T-helper 2 cell treated with Interferon-gamma antibody and Interleukin-4, amounts not matched to agents 100 ng/mL and 5 ng/mL, for 36 hours (primary cell): Measurements from ENCODE around the gene MCM5. TPM values are rescaled to one million over a fixed set of nuclear protein-coding genes. Genes with fewer than 3 reads are reported as not detected.
"Not testable (repeated sequence)": the region's sequence is repeated elsewhere in the genome, so short reads cannot be mapped to it uniquely, and the experiment has no call there.

ENCODE experiments used
- intact Hi-C: fragments of 100-400 bp; cut with micrococcal nuclease; formaldehyde crosslinking; loops from one replicate; pipeline ENCODE4 v1.15.1; 2023
- total RNA-seq: library from RNA; stranded (reverse); gene quantifications from 2 replicates; pipeline ENCODE4 v1.2.3, GENCODE V29; 2022

MCM5 gene
- 273 and 281 TPM in 2 replicates for total RNA-seq

DNA sequence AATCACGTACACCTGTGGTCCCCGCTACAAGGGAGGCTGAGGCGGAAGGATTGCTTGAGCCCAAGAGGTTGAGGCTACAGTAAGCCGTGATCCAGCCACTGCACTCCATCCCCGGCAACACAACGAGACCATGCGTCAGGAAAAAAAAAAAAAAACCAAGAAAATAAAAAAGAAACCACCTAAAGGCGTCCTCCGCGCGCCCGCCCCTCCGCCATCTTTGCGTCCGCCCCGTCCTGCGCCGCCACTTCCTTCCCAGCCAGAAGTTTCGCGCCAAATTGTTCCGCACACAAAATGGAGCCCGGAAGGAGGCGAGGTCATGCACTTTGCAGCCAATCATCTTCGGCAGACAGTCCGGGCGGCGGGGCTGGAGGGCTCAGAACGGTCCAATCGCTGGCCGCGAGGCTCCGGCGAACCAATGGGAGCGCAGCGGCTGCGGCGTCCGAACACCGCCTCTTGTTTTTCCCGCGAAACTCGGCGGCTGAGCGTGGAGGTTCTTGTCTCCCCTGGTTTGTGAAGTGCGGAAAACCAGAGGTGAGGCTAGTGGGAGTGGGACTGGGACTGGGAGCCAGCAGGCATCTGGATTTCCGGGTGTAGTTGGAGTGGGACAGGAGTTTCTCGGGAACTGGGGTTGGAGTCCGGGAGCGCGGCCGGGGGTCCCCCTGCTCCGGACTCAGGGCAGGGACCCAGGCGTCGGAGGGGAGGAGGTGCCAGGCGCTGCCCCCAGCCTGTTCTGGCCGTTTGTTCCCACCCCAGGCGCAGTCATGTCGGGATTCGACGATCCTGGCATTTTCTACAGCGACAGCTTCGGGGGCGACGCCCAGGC, at the start of gene MCM5:
Gene MCM5, plus strand, starts transcription at position 463 of the 823 bp plus-strand sequence. Its CDS starts 299 bp downstream, at position 762.
- intact Hi-C loops, result loop anchor here (2.0 kb wide), 1 partner anchor 49 kb away; no protein-coding TSS in a partner anchor

DNA sequence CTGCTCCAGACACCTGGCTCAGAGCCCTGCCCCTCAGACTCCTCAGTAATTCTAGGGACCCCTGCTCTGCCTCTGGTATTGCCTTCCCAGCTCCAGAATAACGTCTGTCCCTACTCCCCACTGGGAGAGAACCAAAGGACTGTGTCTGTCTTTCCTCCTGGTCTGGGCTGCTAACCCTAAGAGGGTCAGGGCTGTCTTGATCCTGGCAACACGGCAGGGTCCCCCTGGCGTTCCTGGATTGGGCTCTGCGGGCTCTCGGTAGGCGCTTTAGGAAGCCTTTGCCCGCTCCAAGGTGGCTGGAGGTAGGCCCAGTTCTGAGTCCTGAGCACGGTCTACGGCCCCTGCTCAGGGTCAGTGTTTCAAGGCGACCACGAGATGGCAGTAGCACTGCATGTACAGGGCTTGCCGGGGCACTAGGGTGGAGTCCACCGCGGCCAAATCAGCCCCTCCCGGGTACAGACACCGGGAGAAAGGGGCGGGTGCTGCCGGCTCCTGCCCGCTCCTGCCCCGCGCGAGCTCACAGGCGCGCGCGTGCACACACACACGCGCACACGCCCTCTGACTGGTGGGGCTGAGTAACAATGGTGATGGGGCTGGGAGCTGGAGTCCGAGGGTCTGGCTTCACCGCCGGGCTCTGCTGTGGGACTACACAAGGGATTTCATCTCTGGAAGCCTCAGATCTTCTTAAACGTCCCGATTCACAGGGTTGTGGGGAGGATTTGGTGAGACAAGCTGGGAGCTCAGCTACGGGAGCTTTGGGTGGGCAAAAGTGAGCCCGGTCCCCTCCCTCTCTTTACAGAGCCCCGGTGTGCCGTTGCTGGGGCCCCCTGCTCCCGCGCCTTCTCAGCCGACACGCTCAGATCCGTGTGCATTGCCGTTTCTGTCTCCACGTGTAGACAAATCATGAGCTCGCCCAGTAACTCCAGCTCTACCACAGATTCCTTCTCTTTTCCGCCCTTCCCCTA, 49.1 kb upstream of the MCM5 start:
- intact Hi-C loops, result loop anchor here (1.0 to 2.0 kb wide), 4 partner anchors 50 to 570 kb away; partner anchors contain the start of gene MCM5

GRCh38 chr22:35352214-35353111, 47.5 kb upstream of the MCM5 start:
- intact Hi-C loops, result no loop called here

GRCh38 chr22:35353318-35353717, 46.6 kb upstream of the MCM5 start:
- intact Hi-C loops, result no loop called here

- intact Hi-C loops, result no loop called here
Observed at GRCh38 chr22:35354068-35354467, 45.9 kb upstream of the MCM5 start.

DNA sequence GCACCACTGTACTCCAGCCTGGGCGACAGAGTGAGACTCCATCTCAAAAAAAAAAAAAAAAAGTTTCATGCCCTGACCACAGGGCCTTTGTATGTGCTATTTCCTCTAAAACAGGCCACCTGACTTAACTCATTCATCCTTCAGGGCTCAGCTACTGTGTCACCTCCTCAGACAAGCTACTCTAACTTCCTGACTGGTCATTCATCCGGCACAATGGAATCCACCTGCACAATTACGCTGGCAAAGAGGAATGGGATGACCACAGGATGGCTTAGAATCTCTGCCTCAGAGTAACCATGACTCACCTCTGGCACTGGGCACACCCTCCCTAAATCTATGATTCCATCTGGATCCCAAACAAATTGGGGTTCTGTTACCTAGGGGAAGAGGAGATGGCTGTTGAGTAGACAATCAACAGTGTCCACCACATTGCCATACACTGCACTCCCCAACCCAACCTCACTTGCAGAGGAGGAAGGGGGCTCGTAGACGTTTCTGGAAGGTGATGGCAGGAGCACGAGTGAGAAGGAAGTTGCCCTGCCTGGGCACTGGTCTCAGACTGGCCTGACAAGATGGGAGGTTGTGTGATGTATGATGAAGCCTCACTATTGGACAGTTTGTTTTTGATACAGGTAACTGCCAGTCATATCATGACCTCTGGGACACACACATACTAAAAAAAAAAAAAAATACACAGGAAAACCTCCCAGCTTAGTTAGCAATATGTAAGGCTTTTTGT, 41.9 kb upstream of the MCM5 start:
- intact Hi-C loops, result no loop called here

- intact Hi-C loops, result no loop called here
Observed at GRCh38 chr22:35359380-35360065, 40.4 kb upstream of the MCM5 start.

DNA sequence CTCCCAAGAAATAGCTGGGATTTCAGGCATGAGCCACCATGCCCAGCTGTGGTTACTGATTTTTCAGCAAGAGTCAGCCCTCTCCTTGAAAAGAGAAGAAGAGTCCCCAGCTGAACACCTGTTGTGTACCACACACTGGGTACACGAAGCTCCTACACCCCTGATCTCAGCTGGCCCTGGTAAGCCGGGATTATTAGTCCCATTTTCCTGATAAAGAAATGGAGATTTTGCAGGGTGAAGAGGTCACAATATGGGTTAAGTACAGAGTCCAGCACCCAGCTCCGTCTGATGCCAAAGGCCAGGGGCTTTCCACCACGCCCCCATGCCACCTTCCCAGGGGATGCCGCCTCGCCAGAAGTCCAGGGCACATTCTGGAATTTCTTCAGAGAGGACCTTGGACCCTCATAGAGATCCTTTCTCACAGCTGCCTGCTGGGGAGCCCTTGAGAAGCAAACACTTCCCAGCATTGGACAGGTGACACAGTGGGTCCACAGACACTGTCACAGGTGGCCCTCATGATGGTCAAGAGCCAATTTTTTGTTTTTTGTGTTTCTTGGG, 38.9 kb upstream of the MCM5 start:
- intact Hi-C loops, result no loop called here

GRCh38 chr22:35363566-35364086, 36.3 kb upstream of the MCM5 start:
- intact Hi-C loops, result no loop called here

GRCh38 chr22:35364230-35364629, 35.7 kb upstream of the MCM5 start:
- intact Hi-C loops, result not testable (repeated sequence)

DNA sequence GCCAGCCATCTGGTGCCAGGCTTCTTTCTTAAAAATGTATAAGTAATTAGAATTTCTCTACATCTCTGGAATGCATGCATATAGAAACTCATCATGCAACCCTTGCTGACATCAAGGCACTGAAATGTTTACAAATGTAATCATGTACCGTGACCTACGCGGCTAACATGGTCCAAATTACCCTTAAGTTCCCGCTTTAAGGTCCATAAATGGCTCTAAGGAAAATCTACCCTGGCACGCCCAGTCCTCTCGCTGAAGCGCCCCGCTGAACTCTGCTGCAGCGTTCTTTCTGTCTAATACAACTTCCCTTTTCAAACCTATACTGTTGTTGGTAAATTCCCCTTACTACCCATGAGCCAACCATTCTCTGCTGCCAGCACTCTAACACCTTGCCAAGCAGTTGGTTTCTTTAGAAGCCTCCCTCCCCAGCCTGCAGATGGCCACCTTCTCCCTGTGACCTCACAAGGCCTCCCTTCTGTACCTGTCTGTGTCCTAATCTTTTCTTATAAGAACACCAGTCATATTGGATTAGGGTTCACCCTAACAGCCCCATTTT, 32.5 kb upstream of the MCM5 start:
- intact Hi-C loops, result no loop called here

DNA sequence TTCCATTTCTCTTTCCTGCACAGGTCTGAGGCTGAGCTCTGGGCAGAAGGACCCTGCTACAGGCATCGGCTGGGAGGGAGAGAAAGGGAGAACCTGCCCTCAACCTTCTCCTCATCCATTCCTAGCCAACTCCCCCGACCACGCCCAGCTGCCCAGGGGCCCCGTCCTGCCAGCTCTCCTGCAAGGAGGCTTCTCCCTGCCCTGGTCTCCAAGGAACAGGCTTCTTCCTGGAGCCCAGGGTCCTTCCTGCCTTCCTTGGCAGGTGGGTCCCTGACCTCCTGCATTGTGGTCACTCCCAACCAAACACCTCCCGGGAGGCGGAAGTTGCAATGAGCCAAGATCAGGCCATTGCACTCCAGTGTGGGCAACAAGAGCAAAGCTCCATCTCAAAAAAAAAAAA, 31.6 kb upstream of the MCM5 start:
- intact Hi-C loops, result no loop called here

GRCh38 chr22:35369996-35370395, 29.9 kb upstream of the MCM5 start:
- intact Hi-C loops, result no loop called here

- intact Hi-C loops, result no loop called here
Observed at GRCh38 chr22:35373781-35374180, 26.2 kb upstream of the MCM5 start.

DNA sequence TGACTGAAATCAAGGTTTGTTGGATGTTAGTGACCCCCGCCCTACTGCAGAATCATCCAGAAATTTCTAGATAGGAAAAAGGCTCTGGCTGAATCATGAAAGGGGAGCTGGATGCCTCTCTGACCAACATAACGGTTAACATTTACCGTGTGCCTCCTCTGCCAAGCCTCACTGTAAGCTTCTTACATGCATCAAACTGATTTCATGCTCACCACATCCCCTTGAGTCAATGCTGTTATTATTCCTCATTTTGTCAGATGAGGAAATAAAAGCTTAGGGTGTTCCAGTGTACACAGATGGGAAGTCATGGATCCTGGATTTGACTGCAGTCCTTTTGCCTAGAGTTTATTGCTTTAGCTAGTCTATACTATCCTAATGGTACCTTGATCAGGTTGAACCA, 24.9 kb upstream of the MCM5 start:
- intact Hi-C loops, result no loop called here

DNA sequence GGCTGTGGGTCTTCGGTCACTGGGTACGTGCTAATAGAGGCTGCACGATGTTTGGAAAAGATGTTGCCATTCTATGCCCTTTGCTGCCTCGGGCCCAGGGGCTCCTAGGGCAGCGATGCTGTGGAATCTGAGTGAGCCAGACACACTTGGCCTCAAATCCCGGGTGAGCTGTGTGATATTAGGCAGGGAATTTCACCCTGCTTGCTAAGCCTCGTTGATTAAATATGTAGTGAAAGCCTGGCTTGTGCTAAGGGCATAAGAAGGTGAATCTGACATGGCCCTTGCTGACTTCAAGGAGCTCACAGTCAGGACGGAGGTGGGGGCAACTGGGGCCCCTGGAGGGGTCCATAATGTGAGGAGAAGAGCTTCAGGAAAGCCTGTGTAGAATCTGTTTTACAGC, 24.4 kb upstream of the MCM5 start:
- intact Hi-C loops, result no loop called here

DNA sequence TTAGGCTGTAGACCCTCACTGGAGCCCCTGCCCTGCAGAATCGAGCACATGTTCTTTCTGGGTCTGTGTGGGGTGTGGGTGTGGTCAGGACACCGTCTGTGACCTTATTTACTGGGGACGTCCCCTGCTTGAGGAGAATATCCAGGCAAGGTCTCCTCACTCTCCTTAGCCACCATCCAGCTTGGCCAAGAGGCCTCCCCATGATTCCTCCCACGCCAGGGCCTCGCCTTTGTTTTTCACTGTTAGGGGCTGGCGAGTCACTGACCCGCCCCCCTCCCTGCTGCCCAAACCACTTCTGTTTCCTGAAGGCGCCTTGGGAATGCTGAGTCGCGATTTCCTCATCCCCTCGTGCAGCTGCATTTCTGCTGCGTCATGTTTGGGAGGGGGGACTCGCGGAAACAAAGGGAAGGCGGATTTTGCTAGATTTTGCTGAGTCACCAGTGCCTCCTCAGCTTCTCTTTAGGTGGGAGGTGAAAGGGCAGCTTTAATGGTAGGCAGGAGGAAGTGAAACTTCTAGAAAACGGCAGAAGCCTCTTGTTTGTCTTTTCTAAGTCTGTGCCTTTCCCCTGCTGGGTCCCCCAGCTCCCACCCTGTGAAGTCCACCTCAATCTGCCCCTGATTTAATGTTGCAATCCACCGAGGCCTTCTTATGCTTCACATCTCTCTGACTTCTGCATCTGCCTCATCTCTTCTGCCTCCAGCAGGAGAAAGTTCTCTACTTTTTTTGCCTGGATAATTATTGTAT, 23.0 kb upstream of the MCM5 start:
- intact Hi-C loops, result no loop called here

- intact Hi-C loops, result no loop called here
Observed at GRCh38 chr22:35377735-35378134, 22.2 kb upstream of the MCM5 start.
